Measurements from ENCODE around the gene ATAD3B.
"Not testable (repeated sequence)": the region's sequence is repeated elsewhere in the genome, so short reads cannot be mapped to it uniquely, and the experiment has no call there.

ATAD3B gene

DNA sequence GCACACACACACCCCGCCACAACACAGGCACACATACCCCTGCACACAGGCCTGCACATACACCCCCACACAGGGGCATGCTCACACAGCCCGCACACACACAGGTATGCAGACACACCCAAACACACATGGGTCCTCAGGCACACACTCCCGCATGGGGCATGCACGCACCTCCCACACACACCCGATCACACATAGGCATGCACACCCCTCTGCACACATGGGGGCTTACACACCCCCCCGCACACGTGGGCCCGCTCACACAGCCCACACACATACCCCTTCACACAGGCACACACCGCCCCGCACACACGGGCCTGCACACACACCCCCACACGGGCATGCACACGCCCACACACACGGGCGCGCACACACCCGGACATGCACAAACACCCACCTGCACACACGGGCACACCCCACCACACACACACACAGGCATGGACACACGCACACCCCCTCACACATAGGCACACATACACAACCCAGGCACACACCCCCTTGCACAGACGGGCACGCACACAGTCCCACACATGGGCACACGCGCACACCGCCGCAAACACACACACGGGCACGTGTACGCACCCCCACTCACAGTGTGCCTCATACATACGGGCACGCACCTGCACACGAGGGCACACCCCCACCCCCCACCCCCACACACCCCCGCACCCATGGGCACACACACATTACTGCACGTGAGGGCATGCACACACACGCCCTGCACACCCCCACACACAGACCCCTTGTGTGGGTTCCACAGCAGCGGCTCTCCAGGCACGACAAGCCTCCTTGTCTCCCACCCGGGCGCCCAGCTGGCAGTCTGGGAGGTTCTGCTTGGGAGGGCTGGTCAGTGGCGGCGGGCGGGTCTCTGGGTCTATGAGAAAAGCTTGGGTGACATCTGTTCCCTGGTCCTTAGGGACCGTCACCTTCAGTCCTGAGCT lies 8.3 kb downstream of the ATAD3B start:
- Histone ChIP-seq H3K9ac (ENCODE audit: low read depth, low read length) (no peak overlapping the region), H3K36me3 (ENCODE audit: control insufficient read depth, insufficient read depth, low read length) (peaks cover 50% of the 10 kb centered on the region), H3K27me3 (ENCODE audit: control insufficient read depth, insufficient read depth, low read length) (no peaks in the 10 kb centered on the region), H3K4me3 (ENCODE audit: low read depth, low read length) (no peak overlapping the region), H3K9me3 (ENCODE audit: control insufficient read depth, insufficient read depth, low read length) (no peaks in the 10 kb centered on the region), H3K4me1 (ENCODE audit: control insufficient read depth, insufficient read depth, low read length) (no peaks in the 10 kb centered on the region)

DNA sequence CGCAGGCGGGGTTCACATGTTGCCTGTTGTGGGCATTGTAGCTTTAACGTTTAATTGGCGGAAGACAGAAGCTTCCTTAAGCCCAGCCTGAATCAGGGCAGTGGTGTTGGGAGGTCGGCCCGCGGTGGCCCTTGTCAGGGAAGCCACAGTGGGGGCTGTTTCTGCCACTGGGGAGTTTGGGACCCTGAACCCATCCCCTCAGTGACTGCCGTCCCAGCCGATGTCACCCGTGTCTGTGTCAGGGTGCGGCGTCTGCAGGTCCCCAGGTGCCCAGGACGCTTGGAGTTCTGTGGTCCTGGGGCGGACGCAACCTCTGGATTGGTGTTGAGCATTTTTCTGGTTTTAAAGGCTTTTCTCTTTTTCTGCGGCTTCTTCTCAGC lies 8.9 kb downstream of the ATAD3B start:
- H3K36me3 ChIP-seq (ENCODE audit: control insufficient read depth, insufficient read depth, low read length), result peaks cover 53% of the 10 kb centered on the region
- not testable (repeated sequence) for H3K9ac ChIP-seq (ENCODE audit: low read depth, low read length); H3K27me3 ChIP-seq (ENCODE audit: control insufficient read depth, insufficient read depth, low read length); H3K4me1 ChIP-seq (ENCODE audit: control insufficient read depth, insufficient read depth, low read length); H3K9me3 ChIP-seq (ENCODE audit: control insufficient read depth, insufficient read depth, low read length); H3K4me3 ChIP-seq (ENCODE audit: low read depth, low read length)

DNA sequence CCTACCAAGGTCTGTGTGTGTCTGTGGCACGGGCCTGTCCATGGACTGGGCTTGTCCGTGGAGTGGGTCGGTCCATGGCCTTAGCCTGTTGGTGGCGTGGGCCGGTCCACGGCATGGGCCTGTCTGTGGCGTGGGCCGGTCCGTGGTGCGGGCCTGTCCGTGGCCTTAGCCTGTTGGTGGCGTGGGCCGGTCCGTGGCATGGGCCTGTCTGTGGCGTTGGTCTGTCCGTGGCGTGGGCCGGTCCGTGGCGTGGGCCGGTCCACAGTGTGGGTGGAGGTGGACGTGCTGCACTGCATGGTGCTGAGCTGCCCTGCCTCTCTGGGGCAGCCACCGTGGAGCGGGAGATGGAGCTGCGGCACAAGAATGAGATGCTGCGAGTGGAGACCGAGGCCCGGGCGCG lies 10.2 kb downstream of the ATAD3B start:
- H3K36me3 ChIP-seq (ENCODE audit: control insufficient read depth, insufficient read depth, low read length), result peaks cover 58% of the 10 kb centered on the region
- H3K27me3 ChIP-seq (ENCODE audit: control insufficient read depth, insufficient read depth, low read length); H3K4me3 ChIP-seq (ENCODE audit: low read depth, low read length); H3K9me3 ChIP-seq (ENCODE audit: control insufficient read depth, insufficient read depth, low read length); H3K4me1 ChIP-seq (ENCODE audit: control insufficient read depth, insufficient read depth, low read length); H3K9ac ChIP-seq (ENCODE audit: low read depth, low read length): not testable (repeated sequence)

DNA sequence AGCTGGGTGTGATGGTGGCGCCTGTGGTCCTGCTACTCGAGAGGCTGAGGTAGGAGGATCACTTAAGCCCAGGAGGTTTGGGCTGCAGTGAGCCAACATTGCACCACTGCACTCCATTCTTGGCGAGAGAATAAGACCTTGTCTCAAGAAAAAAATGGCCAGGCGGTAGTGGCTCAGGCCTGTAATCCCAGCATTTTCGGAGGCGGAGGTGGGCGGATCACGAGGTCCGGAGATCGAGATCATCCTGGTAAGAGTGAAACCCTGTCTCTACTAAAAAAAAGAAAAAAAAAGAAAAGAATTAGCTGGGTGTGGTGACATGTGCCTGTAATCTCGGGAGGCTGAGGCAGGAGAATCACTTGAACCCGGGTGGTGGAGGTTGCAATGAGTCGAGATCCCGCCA lies 11.3 kb downstream of the ATAD3B start:
- Histone ChIP-seq H3K9ac (ENCODE audit: low read depth, low read length) (no peak overlapping the region), H3K27me3 (ENCODE audit: control insufficient read depth, insufficient read depth, low read length) (no peaks in the 10 kb centered on the region), H3K4me1 (ENCODE audit: control insufficient read depth, insufficient read depth, low read length) (no peaks in the 10 kb centered on the region), H3K4me3 (ENCODE audit: low read depth, low read length) (no peak overlapping the region), H3K9me3 (ENCODE audit: control insufficient read depth, insufficient read depth, low read length) (no peaks in the 10 kb centered on the region), H3K36me3 (ENCODE audit: control insufficient read depth, insufficient read depth, low read length) (peaks cover 60% of the 10 kb centered on the region)

DNA sequence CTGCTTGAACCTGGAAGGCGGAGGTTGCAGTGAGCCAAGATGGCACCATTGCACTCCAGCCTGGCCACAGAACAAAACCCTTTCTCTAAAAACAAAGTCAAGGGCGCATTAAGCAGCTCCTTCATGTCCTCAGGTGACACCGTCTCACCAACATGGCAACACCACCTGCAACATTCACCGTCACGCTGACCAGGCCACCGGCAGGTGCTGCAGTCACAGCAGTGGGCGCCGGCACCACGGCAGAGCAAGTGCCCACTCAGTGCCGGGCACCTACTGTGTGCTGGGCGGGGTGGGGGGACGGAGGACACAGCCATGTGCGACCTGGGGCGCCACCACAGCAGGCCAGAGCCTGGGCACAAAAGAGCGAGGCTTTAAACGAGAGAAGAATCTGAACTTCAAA lies 12.1 kb downstream of the ATAD3B start:
- H3K4me1 ChIP-seq (ENCODE audit: control insufficient read depth, insufficient read depth, low read length), result no peaks in the 10 kb centered on the region
- H3K9me3 ChIP-seq (ENCODE audit: control insufficient read depth, insufficient read depth, low read length), result no peaks in the 10 kb centered on the region
- H3K9ac ChIP-seq (ENCODE audit: low read depth, low read length), result no peak overlapping the region
- peaks cover 59% of the 10 kb centered on the region for H3K36me3 ChIP-seq (ENCODE audit: control insufficient read depth, insufficient read depth, low read length)
- no peak overlapping the region for H3K4me3 ChIP-seq (ENCODE audit: low read depth, low read length)
- no peaks in the 10 kb centered on the region for H3K27me3 ChIP-seq (ENCODE audit: control insufficient read depth, insufficient read depth, low read length)

DNA sequence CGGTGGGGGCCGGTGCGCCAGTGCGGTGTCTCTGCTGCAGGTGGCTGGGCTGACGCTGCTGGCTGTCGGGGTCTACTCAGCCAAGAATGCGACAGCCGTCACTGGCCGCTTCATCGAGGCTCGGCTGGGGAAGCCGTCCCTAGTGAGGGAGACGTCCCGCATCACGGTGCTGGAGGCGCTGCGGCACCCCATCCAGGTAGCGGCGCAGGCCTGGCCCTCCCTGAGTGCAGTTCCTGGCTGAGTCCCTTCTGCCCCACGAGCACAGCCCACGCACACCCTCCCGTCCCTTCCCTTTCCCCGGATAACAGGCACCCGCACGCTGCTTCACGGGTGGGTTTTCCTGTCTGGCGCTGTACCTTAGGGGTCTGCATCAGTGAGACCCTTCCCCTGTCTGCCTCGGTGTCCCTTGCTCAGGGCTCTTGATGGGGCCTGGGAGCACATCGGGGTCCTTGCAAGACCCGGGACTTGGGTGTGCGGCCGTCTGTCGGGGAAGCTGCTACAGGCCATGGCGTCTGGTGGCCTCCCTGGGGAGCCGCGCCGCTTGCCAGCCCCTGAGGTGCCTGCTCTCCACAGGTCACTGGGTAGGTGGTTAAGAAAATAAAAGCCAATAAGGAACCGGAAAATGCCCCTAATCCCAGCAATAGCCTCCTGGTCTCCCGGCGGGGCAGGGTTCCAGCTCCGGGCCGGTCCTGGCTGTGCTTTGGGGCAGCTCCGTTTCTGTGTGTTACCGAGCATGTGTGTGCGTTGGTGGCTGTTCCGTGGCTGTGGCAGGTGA lies 13.6 kb downstream of the ATAD3B start:
- H3K9me3 ChIP-seq (ENCODE audit: control insufficient read depth, insufficient read depth, low read length); H3K4me1 ChIP-seq (ENCODE audit: control insufficient read depth, insufficient read depth, low read length); H3K4me3 ChIP-seq (ENCODE audit: low read depth, low read length); H3K9ac ChIP-seq (ENCODE audit: low read depth, low read length); H3K27me3 ChIP-seq (ENCODE audit: control insufficient read depth, insufficient read depth, low read length): not testable (repeated sequence)
- H3K36me3 ChIP-seq (ENCODE audit: control insufficient read depth, insufficient read depth, low read length), result peaks cover 62% of the 10 kb centered on the region

DNA sequence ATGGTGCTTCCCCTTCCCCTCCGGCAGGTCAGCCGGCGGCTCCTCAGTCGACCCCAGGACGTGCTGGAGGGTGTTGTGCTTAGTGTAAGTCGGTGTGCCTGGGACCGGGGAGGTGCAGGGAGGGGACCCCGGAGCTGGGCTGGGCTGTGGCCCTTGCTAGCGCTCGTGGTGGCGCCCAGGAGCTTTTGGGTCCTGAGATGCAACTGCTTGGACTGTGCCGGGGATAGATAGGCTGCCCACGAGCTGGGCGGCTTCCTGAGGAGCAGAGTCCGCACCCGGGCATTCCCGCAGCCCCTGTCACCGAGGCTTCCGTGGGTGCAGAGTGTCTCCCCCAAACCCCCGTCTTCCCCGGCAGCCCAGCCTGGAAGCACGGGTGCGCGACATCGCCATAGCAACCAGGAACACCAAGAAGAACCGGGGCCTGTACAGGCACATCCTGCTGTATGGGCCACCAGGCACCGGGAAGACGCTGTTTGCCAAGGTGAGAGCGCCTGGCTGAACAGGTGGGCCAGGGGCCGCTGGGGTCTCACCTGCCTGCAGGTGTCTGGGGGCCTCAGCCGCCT lies 14.3 kb downstream of the ATAD3B start:
- not testable (repeated sequence) for H3K4me3 ChIP-seq (ENCODE audit: low read depth, low read length); H3K4me1 ChIP-seq (ENCODE audit: control insufficient read depth, insufficient read depth, low read length); H3K9ac ChIP-seq (ENCODE audit: low read depth, low read length); H3K9me3 ChIP-seq (ENCODE audit: control insufficient read depth, insufficient read depth, low read length); H3K27me3 ChIP-seq (ENCODE audit: control insufficient read depth, insufficient read depth, low read length)
- peaks cover 62% of the 10 kb centered on the region for H3K36me3 ChIP-seq (ENCODE audit: control insufficient read depth, insufficient read depth, low read length)

DNA sequence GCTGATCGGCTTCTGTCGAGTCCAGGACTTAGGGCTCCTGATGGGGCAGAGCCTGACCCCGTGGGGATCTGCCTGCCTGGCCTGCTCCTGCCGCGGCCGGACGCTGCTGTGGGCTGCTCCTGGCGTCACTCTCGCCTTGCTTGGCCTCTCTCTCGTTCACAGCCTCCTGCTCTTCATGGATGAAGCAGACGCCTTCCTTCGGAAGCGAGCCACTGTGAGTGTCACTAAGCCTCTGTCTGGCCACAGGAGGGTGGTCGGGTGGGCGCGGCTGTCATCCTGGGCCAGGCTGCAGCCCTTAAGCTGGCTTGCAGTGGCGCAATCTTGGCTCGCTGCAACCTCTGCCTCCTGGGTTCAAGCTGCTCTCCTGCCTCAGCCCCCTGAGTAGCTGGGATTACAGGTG lies 16.1 kb downstream of the ATAD3B start:
- Histone ChIP-seq H3K4me1 (ENCODE audit: control insufficient read depth, insufficient read depth, low read length) (no peaks in the 10 kb centered on the region), H3K9ac (ENCODE audit: low read depth, low read length) (no peak overlapping the region), H3K9me3 (ENCODE audit: control insufficient read depth, insufficient read depth, low read length) (no peaks in the 10 kb centered on the region), H3K4me3 (ENCODE audit: low read depth, low read length) (no peak overlapping the region), H3K36me3 (ENCODE audit: control insufficient read depth, insufficient read depth, low read length) (peaks cover 63% of the 10 kb centered on the region), H3K27me3 (ENCODE audit: control insufficient read depth, insufficient read depth, low read length) (no peaks in the 10 kb centered on the region)

DNA sequence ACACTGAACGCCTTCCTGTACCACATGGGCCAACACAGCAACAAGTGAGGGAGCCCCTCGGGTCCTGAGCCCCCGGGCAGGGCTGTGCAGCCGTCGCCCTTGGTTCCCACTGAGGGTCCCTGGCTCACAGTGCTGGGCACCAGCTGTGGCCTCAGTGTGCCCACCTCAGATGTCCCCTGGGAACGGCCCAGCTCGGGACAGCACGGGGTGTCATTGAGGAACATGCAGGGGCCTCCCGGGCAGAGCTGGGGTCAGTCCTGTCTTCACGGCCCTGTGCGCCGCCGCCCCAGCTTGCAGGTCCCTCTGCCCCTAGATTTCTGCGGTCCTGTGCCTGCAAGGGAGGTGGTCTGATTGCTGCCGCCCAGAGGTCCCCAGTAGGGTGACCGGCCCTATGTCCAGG lies 17.7 kb downstream of the ATAD3B start:
- H3K36me3 ChIP-seq (ENCODE audit: control insufficient read depth, insufficient read depth, low read length), result peaks cover 52% of the 10 kb centered on the region
- H3K4me3 ChIP-seq (ENCODE audit: low read depth, low read length), result no peak overlapping the region
- H3K4me1 ChIP-seq (ENCODE audit: control insufficient read depth, insufficient read depth, low read length), result no peaks in the 10 kb centered on the region
- H3K27me3 ChIP-seq (ENCODE audit: control insufficient read depth, insufficient read depth, low read length), result no peaks in the 10 kb centered on the region
- no peaks in the 10 kb centered on the region for H3K9me3 ChIP-seq (ENCODE audit: control insufficient read depth, insufficient read depth, low read length)
- no peak overlapping the region for H3K9ac ChIP-seq (ENCODE audit: low read depth, low read length)

DNA sequence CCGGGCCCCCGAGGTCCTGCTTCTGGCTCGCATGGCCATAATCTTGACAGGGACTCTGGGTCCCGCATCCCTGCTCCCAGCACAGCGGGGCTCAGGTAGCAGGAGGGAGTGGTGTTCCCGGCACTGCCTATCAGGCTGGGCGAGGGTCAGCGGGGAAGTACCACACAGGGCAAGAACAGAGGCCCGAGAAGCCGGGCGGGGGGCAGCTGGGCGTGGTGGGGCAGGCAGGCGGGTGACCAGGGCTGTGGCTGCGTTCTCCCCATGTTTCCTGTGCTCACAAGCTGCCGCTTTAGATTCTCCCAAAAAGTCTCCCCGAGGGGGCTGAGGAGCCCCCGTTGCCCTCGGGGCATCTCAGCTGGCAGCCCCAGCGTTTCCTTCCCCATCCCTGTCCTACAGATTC lies 18.3 kb downstream of the ATAD3B start:
- H3K36me3 ChIP-seq (ENCODE audit: control insufficient read depth, insufficient read depth, low read length), result peaks cover 52% of the 10 kb centered on the region
- no peaks in the 10 kb centered on the region for H3K27me3 ChIP-seq (ENCODE audit: control insufficient read depth, insufficient read depth, low read length)
- H3K4me1 ChIP-seq (ENCODE audit: control insufficient read depth, insufficient read depth, low read length), result no peaks in the 10 kb centered on the region
- no peak overlapping the region for H3K4me3 ChIP-seq (ENCODE audit: low read depth, low read length)
- H3K9ac ChIP-seq (ENCODE audit: low read depth, low read length), result no peak overlapping the region
- H3K9me3 ChIP-seq (ENCODE audit: control insufficient read depth, insufficient read depth, low read length), result no peaks in the 10 kb centered on the region

DNA sequence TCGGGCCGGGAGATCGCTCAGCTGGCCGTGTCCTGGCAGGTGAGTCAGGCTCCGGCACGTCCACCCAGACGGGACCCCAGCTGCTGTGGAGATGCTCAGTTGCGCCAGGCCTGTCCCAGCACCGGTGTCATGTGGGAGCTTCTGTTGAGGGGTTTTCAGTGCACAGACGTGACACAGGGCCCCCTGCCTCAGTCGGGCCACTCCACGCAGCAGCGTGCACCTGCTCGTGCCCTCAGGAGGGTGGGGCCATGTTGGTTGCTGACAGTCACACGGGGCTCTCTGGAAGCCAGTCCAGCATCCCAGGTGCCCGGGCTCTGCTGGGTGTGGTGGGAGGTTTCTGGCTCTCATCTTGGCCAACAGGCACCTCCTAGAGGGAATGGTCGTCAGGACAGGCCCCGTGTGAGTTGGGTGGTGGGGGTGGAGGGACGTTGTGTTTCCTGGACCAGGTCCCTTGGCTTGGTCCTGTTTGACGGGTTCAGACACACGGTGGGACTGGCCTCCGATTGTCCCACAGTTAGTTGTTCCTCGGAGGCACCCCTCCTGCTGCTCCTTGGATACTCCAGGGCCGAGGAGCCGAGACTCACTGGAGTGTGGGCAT lies 19.2 kb downstream of the ATAD3B start:
- H3K4me1 ChIP-seq (ENCODE audit: control insufficient read depth, insufficient read depth, low read length), result no peaks in the 10 kb centered on the region
- peaks cover 52% of the 10 kb centered on the region for H3K36me3 ChIP-seq (ENCODE audit: control insufficient read depth, insufficient read depth, low read length)
- H3K27me3 ChIP-seq (ENCODE audit: control insufficient read depth, insufficient read depth, low read length), result no peaks in the 10 kb centered on the region
- H3K4me3 ChIP-seq (ENCODE audit: low read depth, low read length), result no peak overlapping the region
- H3K9ac ChIP-seq (ENCODE audit: low read depth, low read length), result no peak overlapping the region
- H3K9me3 ChIP-seq (ENCODE audit: control insufficient read depth, insufficient read depth, low read length), result no peaks in the 10 kb centered on the region

Data from iPS-15b (cell line).